Right atrium auricular region (tissue), 2 donors: ENCODE measurements around the gene ELF4. TPM values are rescaled to one million over a fixed set of nuclear protein-coding genes. Genes with fewer than 3 reads are reported as not detected.

Source experiments
- DNase-seq: peaks from one replicate; pipeline ENCODE4 v3.0.0-alpha.2; 2019; ENCODE audit warnings: low spot score
- H3K27ac ChIP-seq, 2 donors: fragments of 200-600 bp; sonication (generic); 1 replicate in 1 of 2; 2 replicates in 1 of 2; pipeline ENCODE4 v1.5.1; 2016 to 2019
- H3K27me3 ChIP-seq, 2 donors: fragments of 200-600 bp; sonication (generic); one replicate each; pipeline versions ENCODE4 v1.5.1 to v1.6.0; 2017 to 2019
- H3K36me3 ChIP-seq: fragments of 200-600 bp; sonication (generic); one replicate; pipeline ENCODE4 v1.5.1; 2016
- H3K4me1 ChIP-seq, 2 donors: fragments of 200-600 bp; sonication (generic); one replicate each; pipeline versions ENCODE4 v1.5.1 to v1.6.0; 2017 to 2019
- H3K4me3 ChIP-seq, 2 donors: fragments of 200-600 bp; sonication (generic); 1 replicate in 1 of 2; 2 replicates in 1 of 2; pipeline ENCODE4 v1.5.1; 2017 to 2019; ENCODE audit warnings: mild to moderate bottlenecking in 1 of 2, moderate library complexity in 1 of 2
- H3K9me3 ChIP-seq, 2 donors: fragments of 200-600 bp; sonication (generic); one replicate each; pipeline ENCODE4 v1.5.1; 2019
- total RNA-seq, 2 donors: library from RNA; depleted of rRNA; stranded (reverse); fragments of >200 nt; gene quantifications; one replicate each; pipeline ENCODE4 v1.1.0, GENCODE V29; 2016
- TF ChIP-seq, protein P1 (sequence below), 2 donors: fragments of 200-600 bp; sonication (generic); IDR thresholded peaks; one replicate each; pipeline ENCODE4 v1.5.1; 2019; ENCODE audit warnings: antibody characterized with exemption in 2 of 2

The ELF4 gene
- total RNA-seq, 2 donors from 2014 or later = 4.1 to 8.6 TPM

- H3K36me3 ChIP-seq = no peaks in the 10 kb centered on the region
- no peaks in the 10 kb centered on the region for H3K27me3 ChIP-seq
- TF ChIP-seq, protein P1, sequence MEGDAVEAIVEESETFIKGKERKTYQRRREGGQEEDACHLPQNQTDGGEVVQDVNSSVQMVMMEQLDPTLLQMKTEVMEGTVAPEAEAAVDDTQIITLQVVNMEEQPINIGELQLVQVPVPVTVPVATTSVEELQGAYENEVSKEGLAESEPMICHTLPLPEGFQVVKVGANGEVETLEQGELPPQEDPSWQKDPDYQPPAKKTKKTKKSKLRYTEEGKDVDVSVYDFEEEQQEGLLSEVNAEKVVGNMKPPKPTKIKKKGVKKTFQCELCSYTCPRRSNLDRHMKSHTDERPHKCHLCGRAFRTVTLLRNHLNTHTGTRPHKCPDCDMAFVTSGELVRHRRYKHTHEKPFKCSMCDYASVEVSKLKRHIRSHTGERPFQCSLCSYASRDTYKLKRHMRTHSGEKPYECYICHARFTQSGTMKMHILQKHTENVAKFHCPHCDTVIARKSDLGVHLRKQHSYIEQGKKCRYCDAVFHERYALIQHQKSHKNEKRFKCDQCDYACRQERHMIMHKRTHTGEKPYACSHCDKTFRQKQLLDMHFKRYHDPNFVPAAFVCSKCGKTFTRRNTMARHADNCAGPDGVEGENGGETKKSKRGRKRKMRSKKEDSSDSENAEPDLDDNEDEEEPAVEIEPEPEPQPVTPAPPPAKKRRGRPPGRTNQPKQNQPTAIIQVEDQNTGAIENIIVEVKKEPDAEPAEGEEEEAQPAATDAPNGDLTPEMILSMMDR (IDR thresholded peaks at IDR 0.05) = no peak
These were observed 38.5 kb downstream of the ELF4 start for GRCh38 chrX:130071611-130072344.

DNA sequence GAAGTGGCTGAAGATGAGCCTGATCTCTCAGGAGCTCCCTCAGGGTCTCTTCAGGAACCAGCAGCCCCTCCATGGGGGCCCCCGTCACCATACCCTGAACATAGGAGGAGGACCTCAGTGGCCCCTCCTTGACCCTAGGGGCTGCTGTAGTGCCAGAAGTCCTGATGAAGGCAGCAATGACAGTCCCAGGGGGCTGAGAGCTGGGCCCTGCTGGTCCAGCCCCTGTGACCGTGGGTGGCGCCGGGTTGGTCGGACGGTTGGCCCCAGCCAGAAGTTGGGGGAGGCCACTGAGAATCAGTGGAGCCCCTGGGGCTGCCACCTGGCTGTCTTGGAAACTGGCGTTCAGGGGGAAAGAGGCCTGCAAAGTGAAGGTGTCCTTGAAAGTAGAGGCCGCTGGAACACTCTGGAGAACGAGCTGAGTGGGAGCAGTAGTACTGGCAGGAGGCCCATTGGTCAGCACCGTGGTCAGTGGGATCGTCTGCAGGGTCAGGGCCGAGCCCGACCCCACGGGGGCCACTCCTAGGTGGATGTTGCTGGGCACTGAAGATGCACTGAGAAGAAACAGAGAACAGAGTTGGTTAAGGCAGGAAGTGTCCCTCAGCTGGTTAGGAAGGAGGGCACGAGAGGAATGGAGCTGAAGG lies 43.2 kb downstream of the ELF4 start:
- H3K4me3 ChIP-seq = no peak overlapping the region
- no peaks in the 10 kb centered on the region for H3K36me3 ChIP-seq
- no peaks in the 10 kb centered on the region for H3K4me1 ChIP-seq
- no peak for DNase-seq
- no peak overlapping the region for H3K27ac ChIP-seq
- H3K27me3 ChIP-seq = no peaks in the 10 kb centered on the region
- TF ChIP-seq, protein P1 (IDR thresholded peaks at IDR 0.05) = no peak
- no peaks in the 10 kb centered on the region for H3K9me3 ChIP-seq

More at GRCh38 chrX:130071611-130072344, 38.5 kb downstream of the ELF4 start:
- Histone ChIP-seq H3K27ac (no peak overlapping the region), H3K4me1 (no peaks in the 10 kb centered on the region), H3K4me3 (no peak overlapping the region), H3K9me3 (no peaks in the 10 kb centered on the region)
- no peak for DNase-seq

GRCh38 chrX:130060122-130061069 lies 49.9 kb downstream of the ELF4 start:
- H3K4me1 ChIP-seq = peaks cover 0 to 9% of the 10 kb centered on the region in 2 donors
- TF ChIP-seq, protein P1 (IDR thresholded peaks at IDR 0.05) = peak; percentile 71 to 91
- no peaks in the 10 kb centered on the region for H3K36me3 ChIP-seq
- no peaks in the 10 kb centered on the region for H3K9me3 ChIP-seq
- H3K4me3 ChIP-seq = peak overlapping the region; percentile 42 to 55
- H3K27ac ChIP-seq = peak overlapping the region; percentile 60 to 70
- DNase-seq = peak; percentile 69
- no peaks in the 10 kb centered on the region for H3K27me3 ChIP-seq

DNA sequence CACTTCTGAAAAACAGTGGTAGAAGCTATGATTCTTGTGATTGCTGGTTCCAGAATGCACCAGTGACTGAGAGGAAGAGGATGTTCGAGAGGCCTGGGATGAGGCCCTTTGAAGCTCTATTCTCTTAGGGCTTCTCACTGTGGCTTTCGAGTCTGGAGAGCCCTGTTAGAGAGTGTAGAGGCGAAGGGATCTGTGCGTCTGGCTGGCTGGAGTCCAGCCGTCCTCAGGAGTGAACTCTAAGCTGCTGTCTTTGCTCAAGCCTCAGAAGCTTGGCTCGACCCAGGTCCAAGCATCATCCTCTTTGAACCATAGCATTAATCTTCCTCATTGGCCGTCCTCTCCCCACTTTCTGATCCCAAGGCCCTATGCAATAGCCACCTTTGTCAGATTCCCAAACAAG lies 51.6 kb downstream of the ELF4 start:
- Histone ChIP-seq H3K27me3 (no peaks in the 10 kb centered on the region), H3K4me3 (no peak overlapping the region), H3K4me1 (peaks cover 0 to 9% of the 10 kb centered on the region in 2 donors), H3K36me3 (no peaks in the 10 kb centered on the region), H3K9me3 (no peaks in the 10 kb centered on the region), H3K27ac (no peak overlapping the region)
- no peak for DNase-seq
- TF ChIP-seq, protein P1 (IDR thresholded peaks at IDR 0.05) = no peak

DNA sequence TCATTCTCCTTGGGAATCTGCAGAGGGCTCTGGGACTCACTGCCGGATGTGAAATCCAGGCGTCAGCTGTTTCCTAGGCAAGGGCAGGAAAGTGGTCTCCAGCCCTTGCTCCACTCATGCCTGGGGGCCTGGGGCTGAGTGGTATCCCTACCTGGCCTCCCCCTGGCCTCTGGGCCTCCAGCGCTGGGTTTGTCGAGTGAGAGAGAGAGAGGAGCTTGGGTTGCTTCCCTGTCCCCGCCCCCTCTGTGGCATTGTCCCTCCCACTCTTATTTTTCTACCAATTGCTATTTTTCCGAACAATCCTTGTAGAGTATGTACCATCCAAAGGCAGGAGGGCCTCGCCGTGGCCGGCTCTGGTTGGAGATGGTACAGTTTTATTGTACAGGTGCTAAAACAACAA lies 53.1 kb downstream of the ELF4 start:
- Histone ChIP-seq H3K4me3 (no peak overlapping the region), H3K36me3 (peaks cover 14% of the 10 kb centered on the region), H3K4me1 (peaks cover 0 to 9% of the 10 kb centered on the region in 2 donors), H3K27ac (no peak overlapping the region), H3K27me3 (no peaks in the 10 kb centered on the region), H3K9me3 (no peaks in the 10 kb centered on the region)
- no peak for DNase-seq
- TF ChIP-seq, protein P1 (IDR thresholded peaks at IDR 0.05) = no peak
